Retinal pigment epithelial cell (primary cell): ENCODE results near the gene SCAPER.
"Not testable (repeated sequence)": the region's sequence is repeated elsewhere in the genome, so short reads cannot be mapped to it uniquely, and the experiment has no call there.

Experiments
- DNase-seq: peaks from one replicate; pipeline ENCODE4 v3.0.0-alpha.2; 2010; ENCODE audit warnings: low read depth
- H3K4me3 ChIP-seq: 2 replicates; pipeline ENCODE4 v1.5.1; 2011; ENCODE audit warnings: mild to moderate bottlenecking, low read length, control low read depth, moderate library complexity
- TF ChIP-seq, protein P1 (sequence below): conservative IDR thresholded peaks from 2 replicates; pipeline ENCODE4 v1.5.1; 2011; ENCODE audit warnings: low read depth, low read length, control low read depth, inconsistent platforms

Gene SCAPER

DNA sequence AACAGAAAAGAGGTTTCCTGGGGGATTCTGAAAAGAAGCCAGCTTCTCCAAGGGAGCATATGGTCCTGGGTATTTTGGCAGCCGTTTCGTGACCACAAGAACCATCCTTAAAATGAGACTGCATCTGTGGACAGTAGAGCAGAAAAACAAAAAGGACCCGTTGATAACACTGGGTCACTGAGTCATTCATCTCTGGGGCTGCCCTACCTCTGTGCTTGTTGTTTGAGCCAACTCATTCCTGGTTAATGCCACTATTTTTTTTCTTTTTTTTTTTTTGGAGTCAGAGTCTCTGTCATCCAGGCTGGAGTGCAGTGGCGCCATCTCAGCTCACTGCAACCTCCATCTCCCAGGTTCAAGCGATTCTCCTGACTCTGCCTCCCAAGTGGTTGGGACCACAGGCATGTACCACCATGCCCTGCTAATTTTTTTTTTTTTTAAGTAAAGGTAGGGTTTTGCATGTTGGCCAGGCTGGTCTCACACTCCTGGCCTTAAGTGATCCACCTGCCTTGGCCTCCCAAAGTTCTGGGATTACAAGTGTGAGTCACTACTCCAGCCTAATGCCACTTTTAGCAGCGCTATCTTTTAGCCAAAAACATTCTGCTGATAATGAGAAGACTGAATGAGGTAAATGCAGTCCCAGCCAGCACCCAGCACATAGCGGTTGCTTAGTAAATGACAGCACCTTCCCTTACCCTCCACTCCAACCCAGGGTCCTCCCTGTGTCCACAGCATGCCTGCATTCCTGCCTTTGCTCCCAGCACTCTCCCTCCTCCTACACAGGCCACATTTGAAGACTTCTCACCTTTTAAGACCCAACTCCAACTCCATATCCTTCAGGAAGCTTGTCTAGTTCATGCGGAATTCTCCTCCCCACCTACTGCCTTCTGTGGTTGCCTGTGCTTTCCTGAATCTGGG lies 577.7 kb downstream of the SCAPER start:
- TF ChIP-seq, protein P1, sequence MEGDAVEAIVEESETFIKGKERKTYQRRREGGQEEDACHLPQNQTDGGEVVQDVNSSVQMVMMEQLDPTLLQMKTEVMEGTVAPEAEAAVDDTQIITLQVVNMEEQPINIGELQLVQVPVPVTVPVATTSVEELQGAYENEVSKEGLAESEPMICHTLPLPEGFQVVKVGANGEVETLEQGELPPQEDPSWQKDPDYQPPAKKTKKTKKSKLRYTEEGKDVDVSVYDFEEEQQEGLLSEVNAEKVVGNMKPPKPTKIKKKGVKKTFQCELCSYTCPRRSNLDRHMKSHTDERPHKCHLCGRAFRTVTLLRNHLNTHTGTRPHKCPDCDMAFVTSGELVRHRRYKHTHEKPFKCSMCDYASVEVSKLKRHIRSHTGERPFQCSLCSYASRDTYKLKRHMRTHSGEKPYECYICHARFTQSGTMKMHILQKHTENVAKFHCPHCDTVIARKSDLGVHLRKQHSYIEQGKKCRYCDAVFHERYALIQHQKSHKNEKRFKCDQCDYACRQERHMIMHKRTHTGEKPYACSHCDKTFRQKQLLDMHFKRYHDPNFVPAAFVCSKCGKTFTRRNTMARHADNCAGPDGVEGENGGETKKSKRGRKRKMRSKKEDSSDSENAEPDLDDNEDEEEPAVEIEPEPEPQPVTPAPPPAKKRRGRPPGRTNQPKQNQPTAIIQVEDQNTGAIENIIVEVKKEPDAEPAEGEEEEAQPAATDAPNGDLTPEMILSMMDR, result no peak
- no peak for DNase-seq
- H3K4me3 ChIP-seq, result no peak overlapping the region

- H3K4me3 ChIP-seq, result no peak overlapping the region
- TF ChIP-seq, protein P1, result no peak
- DNase-seq, result no peak
Observed at GRCh38 chr15:76325704-76326103, 579.4 kb downstream of the SCAPER start.

DNA sequence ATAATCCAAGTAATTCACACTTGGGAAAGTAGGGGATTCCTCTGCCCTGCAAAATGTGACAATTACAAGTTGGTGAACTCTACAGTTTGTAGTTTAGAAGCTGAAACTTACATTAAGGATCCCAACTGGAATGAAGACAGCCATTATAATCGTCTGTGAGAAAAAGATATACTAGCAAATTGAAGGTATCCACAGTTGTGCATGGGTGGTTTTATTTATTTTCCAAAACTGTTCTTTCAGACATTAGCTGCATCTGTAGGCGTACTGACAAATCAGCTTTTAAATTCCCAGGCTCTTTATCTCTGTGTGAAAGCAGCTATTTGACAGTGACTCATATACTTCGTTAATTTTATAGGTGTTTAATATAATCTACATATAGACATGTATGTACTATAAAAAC lies 581.1 kb downstream of the SCAPER start:
- TF ChIP-seq, protein P1, result no peak
- H3K4me3 ChIP-seq, result no peak overlapping the region
- DNase-seq, result no peak

- TF ChIP-seq, protein P1, result no peak
- no peak overlapping the region for H3K4me3 ChIP-seq
- no peak for DNase-seq
Observed at GRCh38 chr15:76321602-76322001, 583.5 kb downstream of the SCAPER start.

DNA sequence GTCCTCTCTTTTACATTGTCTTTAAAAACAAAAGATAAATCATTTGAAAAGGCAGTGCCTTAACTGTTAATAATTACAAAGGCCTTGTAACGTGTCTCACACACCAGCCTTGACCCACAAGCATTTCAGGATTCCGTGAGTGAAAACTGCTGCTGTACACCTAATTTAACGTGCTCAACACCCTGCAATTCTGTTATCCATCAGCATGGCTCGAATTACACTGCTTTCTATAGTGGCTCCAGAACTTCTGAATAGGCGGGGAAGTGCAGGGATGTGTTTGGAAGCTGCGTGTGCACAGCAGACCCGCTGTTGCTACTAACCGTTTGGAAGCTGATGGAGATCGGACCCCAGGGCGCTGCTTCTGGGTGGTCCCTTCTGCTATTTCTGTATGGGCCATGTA lies 584.0 kb downstream of the SCAPER start:
- no peak for DNase-seq
- H3K4me3 ChIP-seq, result no peak overlapping the region
- TF ChIP-seq, protein P1, result no peak

DNA sequence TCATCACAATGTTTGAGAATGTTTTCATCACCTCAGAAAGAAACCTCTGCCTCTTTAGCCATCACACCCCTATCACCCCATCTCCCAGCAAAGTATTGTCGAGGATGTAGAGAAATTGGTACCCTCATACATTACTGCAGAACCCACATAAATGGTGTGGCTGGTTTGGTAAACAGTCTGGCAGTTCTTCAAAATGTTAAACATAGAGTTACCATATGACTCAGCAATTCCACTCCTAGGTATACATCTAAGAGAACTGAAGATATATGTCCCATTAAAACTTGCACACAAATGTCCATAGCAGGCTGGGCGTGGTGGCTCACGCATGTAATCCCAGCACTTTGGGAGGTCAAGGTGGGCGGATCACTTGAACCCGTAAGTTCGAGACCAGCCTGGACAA lies 585.1 kb downstream of the SCAPER start:
- TF ChIP-seq, protein P1, result no peak
- DNase-seq, result no peak
- H3K4me3 ChIP-seq, result no peak overlapping the region

GRCh38 chr15:76313731-76314130 lies 591.4 kb downstream of the SCAPER start:
- no peak overlapping the region for H3K4me3 ChIP-seq
- TF ChIP-seq, protein P1, result no peak
- no peak for DNase-seq

- DNase-seq, H3K4me3 ChIP-seq: not testable (repeated sequence)
Observed at GRCh38 chr15:76313175-76313567, 592.0 kb downstream of the SCAPER start.
